H4 (cell line): ENCODE data around the gene STAT5A. TPM values are rescaled to one million over a fixed set of nuclear protein-coding genes. Genes with fewer than 3 reads are reported as not detected.

Experiments
- total RNA-seq: library from RNA; depleted of rRNA; stranded (reverse); fragments of >200 nt; shearing (Covaris generic); gene quantifications from 2 replicates; pipeline ENCODE4 v1.2.3, GENCODE V29; 2014; rRNA removed

STAT5A gene
- total RNA-seq, 1 experiment from 2014 or later, result 0.35 TPM

Other genes starting within 250 kb of the STAT5A start
- gene C17orf113, start 237.9 kb upstream of the STAT5A start, total RNA-seq, result 0.19 and 0.62 TPM in 2 replicates
- 0.04 TPM in 1 of 2 replicates, not detected in the other for gene ZNF385C, start 190.0 kb upstream of the STAT5A start, total RNA-seq
- 7.5 and 7.7 TPM in 2 replicates for gene DHX58, start 175.8 kb upstream of the STAT5A start, total RNA-seq
- 7.5 and 16.7 TPM in 2 replicates for gene KAT2A, start 167.1 kb upstream of the STAT5A start, total RNA-seq
- not detected in 2 replicates for gene HSPB9, start 165.7 kb upstream of the STAT5A start, total RNA-seq
- gene RAB5C, start 133.5 kb upstream of the STAT5A start, total RNA-seq, result 67.3 and 79.9 TPM in 2 replicates
- gene KCNH4, start 107.4 kb upstream of the STAT5A start, total RNA-seq, result 0.06 TPM in 1 of 2 replicates, not detected in the other
- gene HCRT, start 103.0 kb upstream of the STAT5A start, total RNA-seq, result not detected in 2 replicates
- gene GHDC, start 94.0 kb upstream of the STAT5A start, total RNA-seq, result 1.5 and 1.9 TPM in 2 replicates
- gene STAT5B, start 12.1 kb upstream of the STAT5A start, total RNA-seq, result 13.7 and 25.0 TPM in 2 replicates
- 72.6 and 77.5 TPM in 2 replicates for gene STAT3, start 99.9 kb downstream of the STAT5A start, total RNA-seq
- gene CAVIN1, start 134.8 kb downstream of the STAT5A start, total RNA-seq, result 53.8 and 69.6 TPM in 2 replicates
- gene ATP6V0A1, start 170.4 kb downstream of the STAT5A start, total RNA-seq, result 20.7 and 21.5 TPM in 2 replicates
- 18.7 and 35.1 TPM in 2 replicates for gene NAGLU, start 247.7 kb downstream of the STAT5A start, total RNA-seq